NCI-H146 treated with DMSO at 0.1 percent for 48 hours (cell line): ENCODE measurements around the gene AK2.
"Not testable (repeated sequence)": the region's sequence is repeated elsewhere in the genome, so short reads cannot be mapped to it uniquely, and the experiment has no call there.

Experiments
- DNase-seq: peaks from one replicate; lab custom pipeline; 2025; ENCODE audit not compliant: unreplicated experiment; lab: John Stamatoyannopoulos, UW

AK2 gene

DNA sequence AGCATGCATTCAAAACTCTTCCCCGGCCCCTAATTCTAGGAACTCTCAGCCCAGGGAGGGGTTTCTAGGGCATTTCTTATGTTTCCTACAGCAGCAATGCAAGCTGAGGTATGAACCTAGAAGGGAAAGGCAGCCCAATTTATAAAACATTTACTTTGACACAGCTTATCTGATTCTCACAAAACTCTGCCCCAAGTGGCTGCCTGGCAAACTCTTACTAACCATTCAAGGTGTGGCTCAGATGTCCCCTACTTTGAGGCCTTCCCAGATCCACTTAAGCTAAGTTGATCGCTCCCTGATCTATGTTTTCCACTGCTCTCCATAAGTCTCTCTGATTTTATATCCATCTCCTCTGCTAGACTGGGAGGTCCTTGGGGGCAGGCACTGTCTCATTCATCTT, 35.4 kb downstream of the AK2 start:
- DNase-seq, result no peak

DNA sequence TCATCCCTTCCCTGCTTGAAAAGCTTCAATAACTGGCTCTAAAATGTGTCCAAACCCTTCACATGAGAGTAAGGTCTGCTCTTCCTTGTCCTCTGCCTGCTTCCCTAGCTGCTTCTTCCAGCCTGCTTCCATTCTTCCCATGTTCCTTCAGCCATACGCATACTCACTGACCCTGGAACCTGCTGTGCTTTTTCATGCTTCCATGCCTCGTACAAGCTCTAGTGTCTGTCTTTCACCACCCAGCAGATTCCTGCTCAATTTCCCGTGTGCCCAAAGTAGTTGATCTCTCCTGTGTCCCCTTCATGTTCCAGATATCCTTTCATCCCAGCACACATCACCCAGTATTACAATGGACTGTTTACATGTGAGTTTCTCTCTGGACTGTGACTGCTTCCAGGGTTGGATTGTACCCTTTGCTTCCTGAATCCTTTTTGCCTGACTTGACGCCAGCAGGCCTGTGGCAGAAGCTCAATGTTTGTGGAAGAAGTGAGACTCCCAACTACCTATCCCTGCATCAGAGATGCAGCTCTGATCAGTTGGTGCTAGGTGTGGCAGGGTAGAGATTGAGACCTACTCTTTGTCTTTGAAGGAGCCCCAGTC, 36.2 kb downstream of the AK2 start:
- DNase-seq, result no peak

DNA sequence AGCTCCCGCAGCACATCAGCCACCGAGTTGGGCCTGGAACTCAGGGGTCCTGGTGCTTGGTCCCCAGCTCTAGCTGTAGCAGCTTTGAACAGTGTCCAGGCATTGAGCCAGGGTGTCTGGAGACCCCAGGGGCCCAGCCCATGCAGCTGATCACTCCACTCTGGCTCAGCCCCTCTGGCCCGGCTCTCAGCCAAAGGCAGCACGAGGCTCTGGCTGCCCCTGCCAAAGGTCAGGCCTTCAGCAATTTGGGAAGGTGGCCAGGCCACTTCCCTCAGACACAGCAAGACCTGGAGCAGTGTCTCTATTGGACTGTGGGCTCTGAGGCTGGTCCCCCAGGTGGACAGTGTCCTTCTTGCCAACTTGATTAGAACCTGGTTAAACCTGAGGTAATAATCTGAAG, 37.7 kb downstream of the AK2 start:
- no peak for DNase-seq

DNA sequence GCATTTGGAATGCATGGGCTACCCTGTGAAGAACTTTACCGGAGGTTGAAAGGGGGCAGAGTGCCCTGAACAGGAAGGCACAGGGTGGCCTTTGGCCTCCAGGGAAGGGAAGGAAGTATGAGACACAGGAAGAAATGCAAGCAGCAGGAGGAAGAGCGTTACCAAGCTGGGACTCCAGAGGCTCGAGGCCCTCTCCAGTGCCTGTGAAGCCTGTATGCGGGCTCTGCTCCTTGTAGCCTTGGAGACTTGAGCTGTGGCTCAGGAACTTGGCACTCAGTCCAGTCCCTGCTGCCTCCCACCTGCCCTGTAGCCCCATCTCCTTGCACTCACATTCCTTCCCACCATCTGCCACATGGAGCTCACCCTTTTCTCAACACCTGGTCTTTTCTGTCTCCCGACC, 38.6 kb downstream of the AK2 start:
- no peak for DNase-seq

DNA sequence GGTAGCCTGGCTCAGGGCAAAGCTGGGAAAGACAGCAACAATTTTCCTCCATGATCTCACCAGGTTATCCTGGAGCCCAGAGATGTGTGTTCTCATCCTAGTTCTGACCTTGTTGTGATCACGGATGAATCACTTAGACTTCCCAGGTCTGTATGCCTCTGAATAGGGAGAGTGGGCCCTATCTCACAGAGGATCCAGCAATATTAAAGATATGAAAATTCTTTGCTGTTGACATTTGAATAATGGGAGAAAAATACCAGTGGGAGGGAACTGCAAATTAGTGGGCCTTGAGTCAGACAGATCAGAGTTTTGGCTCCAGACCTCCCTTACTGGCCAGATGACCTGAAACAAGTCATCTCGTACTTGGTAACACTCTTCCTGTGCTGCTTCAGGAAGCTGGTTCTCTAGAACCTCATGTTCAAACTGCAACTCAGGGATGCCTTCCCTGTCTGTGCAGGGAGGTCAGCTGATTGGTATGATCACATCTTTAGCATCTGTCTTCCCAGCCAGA, 39.2 kb downstream of the AK2 start:
- DNase-seq, result no peak

DNA sequence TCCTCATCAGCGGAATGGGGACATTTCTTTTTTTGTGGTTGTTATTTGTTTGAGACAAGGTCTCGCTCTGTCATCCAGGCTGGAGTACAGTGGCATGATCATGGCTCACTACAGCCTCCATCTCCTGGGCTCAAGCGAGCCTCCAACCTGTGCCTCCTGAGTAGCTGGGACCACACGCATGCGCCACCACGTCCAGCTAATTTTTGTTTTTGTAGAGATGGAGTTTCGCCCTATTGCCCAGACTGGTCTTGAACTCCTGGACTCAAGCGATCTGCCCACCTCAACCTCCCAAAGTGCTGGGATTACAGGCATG, 43.4 kb downstream of the AK2 start:
- not testable (repeated sequence) for DNase-seq

DNA sequence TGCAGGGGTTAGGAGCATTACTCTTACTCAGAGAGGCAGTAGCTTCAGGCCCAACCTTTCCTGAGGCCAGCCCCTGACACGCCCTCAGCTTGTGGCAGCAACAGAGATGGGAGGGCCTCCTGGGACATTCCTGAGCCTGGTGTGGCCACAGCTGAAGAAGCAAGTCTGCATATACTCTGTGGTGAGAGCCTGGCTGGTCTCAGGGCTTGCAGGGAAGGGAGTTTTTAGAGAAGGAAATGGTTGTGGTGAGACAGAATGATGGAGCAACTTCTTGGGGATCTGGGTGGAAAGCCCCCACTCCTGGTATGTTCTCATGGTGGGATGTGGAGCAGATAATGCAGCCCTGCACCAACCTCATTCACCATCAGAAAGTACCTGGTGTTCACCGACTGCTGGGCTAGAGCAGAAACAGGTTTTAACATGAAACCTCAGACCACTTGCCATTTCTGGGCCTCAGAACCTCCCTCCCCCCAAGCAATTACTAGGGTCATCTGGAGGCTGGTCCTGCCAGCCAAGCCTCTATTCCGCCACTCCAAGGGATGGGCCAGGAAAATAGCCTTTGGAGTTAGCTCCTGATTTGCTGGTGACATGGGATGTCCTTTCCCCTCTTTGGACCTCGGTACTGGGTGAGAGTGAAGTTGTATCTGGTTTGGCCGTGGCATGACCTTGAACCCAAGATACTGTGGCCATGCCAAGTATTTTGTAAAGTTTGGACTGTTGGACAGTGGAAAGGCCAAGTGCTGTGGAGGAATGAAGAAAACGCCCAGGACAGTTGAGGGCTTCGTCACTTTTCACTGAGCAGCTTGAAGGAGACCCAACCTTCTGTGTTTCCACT, 44.0 kb downstream of the AK2 start:
- no peak for DNase-seq

DNA sequence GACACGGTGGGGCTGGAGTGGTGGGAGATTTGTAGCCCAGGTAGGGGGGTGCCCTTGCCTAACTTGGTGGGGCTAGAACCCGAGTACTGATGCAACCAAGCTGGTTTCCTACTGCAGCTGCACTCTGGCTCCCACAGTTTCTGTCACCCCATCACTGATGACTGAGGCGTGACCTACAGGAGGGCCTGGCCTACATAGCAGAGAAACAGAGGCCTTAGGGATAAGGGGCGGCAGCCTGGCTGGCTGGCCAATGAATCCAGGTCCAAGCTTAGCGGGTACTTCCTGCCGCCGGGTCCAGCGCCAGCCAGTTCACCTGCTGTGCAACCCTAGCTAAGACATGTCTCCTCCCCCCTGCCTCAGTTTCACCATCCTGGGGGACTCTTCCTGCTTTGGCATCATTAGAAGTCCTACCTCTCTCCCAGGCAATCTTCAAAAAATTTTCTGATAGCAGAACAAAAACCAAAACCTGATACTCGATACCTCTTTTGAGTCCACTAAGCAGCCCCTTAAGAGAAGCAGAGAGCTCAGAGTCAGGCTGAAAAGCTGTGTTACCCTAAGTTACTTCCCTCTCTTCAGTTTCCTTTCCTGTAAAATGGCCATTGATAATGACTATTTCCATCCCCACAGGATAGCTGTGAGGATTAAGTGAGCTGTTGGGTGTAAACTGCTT, 44.7 kb downstream of the AK2 start:
- no peak for DNase-seq

DNA sequence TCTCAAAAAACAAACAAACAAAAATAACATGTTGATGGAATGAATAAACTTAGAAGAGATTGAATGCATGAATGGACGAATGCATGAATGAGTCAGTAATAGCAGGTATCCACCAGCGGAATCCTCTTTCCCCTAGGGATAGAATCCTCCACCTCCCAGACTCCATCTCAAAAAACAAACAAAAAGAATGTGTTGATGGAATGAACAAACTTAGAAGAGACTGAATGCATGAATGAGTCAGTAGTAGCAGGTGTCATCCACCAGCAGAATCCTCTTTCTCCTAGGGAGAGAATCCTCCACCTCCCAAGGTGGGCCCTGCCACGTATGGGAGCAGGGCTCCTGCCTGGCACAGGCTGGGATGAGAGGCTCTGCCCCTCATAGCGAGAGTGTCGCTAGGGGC, 45.3 kb downstream of the AK2 start:
- no peak for DNase-seq

DNA sequence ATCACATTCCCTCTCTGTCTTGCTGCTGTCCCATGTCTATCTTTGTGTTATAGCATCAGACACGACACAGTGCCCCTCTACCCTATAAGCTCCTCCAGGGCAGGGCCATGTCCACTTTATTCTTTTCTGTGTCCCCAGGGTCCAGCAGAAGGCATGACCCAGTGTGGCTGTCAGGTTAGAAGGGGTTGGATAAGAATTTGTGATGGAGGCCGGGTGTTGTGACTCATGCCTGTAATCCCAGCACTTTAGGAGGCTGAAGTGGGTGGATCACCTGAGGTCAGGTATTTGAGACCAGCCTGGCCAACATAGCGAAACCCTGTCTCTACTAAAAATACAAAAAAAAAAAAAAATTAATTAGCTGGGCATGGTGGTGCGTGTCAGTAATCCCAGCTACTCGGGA, 45.8 kb downstream of the AK2 start:
- DNase-seq, result no peak

DNA sequence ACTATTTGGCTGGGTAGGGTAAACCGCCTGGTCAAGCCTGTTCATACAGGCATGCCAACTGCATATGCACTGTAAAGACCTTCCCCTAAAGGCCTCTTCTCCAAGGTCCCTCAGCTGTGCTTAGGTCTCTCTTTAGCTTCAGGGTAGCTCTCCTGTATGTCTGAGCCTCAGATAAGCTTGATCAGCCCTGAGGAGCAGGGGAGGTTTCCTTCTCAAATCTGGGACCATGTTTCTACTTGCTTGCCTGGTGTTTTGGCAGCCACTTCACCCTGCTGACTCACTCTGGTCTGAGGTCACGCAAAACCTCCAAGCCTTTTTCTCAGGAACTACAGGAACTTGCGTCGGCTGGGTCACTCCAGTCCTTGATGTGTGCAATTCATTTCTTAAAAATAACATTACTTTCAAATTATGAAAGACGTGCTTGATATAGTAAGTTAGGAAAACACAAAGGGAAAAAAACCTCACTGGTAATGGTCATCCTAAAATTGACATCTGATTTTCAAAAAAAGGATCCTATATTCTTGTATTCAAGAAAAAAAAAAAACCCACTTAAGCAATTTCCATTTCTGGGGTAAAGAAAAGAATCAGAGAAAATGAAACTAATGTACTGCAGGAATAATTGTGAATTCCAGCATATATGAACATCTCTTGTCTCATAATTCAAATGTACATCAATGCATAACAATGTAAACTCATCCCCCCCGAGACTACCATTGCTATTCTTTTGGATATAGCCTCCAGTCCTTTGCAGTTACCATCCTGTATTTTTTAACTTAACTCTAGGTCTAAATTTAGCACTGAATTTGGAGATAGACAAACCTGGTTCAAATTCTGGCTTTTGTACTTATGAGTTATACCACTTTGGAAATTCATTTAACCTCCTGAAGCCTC, 47.3 kb downstream of the AK2 start:
- DNase-seq, result no peak

DNA sequence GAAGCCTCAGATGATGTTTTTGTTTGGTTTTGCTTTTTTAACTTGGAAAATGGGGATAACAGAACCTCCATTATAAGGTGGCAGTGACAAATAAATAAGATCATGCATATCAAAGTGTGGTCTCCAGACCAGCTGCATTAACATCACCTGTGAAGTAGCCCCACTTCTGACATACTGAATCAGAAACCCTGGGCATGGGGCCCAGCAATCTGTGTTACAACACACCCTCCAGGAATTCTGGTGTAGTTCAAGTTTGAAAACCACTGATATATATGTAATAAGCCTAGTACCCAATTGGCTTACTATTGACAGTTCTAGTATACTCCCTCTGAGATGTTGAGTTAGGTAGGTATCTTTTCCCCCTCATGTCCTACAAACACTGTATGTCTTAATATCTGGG, 48.0 kb downstream of the AK2 start:
- DNase-seq, result no peak

DNA sequence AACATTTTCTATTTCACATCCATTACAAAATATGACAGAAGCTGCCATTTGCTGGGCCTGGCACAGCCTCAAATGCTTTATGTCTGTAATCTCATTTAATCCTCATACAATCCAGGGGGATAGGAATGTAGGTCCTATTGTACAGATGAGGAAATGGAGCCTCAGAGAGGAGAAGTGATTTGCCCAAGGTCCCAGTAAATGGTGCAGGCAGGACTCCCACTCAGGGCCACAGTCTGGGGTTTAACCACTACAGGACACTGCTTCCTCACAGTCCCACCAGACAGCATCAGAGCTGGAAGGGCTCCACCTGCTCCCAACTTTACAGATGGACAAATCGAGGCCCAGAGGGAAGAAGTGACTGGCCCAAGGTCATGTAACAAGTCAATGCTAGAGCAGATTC, 51.5 kb downstream of the AK2 start:
- DNase-seq, result no peak

DNA sequence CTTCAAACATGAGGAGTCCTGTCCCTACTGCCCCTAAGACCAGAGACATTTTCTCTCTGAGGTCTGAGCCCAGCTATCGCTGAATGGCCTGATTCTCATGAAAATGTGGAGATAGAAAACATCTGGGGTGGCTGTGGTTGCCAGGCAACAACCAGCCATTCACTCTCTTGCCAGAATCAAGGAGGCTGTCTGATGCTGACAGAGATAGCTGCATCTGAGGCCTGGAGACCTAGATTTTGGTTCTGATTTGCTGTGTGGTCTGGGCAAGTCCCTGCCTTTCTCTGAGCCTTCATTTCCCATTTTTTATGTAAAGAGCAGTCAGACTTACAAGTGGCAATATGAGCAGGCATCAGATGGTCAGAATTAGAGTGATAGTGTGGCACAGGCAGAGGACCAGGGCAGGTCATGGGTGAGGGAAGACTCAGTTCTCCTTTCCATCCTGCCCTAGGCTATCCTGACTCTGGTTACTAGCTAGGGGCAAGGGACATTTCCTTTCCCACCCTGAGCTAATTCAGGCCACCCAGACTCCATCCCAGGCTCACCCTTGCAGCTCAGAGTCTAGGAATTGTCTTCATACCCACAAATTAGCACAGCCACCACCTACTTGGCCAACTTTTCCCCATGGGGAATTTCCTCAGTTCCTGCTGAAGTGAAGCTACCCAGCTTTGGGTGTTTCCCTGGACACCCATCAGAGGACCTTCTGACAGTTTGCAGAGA, 52.1 kb downstream of the AK2 start:
- no peak for DNase-seq

DNA sequence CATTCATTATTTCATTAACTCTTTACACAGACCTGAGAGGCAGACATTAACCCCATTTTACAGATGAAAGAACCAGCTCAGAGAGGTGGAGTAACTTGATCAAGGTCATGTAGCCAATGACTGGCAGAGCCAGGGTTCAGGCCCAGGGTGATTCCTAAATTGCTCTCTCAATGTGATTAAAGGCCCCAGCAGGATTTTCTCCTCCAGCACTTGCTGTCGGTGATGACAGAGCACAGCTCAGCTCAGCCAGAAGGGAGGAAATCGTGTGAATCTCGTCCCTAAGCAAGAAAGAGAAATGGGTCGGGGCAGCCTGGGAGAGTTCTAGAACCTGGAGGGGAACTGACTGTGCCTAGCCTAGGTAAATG, 52.6 kb downstream of the AK2 start:
- DNase-seq, result no peak

DNA sequence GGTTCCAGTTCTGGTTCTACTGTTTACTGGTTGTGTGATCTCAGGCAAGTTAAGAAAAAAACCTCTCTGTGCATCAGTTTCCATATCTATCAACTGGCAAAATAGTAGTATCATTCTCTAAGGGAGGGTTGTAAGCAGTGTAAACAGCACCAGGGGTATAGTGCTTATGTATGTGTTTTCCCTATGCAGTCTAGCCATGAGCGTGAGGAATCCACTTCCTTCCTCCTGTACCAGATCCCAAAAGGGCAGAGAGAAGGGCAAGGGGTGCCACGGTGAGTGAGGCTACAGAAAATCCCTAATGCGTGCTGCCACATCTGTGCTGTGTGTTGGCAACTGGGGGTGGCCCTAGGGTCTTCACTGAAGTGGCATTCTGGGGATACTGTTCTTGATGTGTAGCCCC, 53.7 kb downstream of the AK2 start:
- DNase-seq, result no peak

DNA sequence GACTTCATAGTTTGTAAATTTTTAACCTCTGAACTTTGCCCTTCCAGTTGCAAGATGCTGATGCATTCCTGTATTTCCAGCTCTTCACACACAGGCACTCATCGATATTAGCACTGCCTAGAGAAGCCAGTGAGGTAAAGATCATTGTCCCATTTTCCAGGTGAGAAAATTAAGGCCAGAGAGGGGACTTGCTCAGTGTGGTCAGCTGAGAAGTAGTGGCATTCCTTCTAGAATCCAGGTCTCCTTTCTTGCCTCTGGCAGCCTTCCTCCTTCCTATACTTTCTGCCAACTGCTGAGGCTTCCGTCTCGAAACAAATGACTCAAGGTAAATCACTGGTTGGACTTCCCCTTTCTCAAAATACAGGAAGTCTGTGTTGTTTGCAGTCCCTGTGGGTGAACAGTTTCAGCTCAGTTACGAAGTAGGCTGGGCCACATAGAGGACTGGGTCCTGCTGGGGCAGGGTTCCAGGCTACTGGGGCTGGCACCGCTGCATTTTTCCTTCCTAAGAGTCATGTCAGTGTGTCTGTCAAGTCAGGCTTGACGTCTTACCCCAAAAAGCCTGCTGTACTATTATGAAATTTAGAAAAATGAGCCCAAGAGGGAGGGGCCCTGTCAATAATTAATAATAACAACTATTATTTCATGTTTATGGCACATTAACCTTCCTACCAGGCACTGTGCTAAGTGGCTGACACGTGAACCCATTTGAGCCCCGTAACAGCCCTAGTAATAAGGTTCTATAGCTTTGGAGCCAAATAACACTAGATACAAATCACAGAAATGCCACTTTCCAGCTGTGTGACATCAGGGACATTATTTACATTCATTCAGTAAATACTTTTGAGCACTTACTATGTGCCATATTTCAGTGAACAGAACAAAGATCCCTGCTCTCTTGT, 55.4 kb downstream of the AK2 start:
- DNase-seq, result no peak

DNA sequence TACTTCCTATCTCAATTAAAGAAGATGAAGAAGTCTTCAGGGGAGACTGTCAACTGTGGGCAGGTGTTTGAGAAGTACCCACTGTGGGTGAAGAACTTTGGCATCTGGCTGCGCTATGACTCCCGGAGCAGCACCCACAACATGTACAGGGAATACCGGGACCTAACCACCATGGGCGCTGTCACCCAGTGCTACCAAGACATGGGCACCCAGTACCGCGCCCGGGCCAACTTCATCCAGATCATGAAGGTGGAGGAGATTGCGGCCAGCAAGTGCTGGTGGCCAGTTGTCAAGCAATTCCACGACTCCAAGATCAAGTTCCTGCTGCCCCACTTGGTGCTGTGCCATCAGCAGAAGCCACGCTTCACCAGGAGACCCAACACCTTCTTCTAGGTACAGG, 56.6 kb downstream of the AK2 start:
- no peak for DNase-seq

DNA sequence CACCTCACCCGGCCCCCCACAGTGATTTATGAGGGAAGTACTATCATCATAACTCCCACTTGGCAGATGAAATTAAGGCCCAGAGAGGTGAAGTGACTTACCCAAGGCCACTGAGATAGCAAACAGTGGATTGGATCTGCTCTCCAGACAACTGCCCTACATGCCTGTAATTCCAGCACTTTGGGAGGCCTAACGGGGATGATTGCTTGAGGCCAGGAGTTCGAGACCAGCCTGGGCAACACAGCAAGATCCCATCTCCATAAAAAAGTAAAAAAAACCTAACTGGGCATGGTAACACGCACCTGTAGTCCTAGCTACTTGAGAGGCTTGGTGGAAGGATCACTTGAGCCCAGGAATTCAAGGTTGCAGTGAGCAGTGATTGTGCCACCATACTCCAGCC, 57.8 kb downstream of the AK2 start:
- DNase-seq, result no peak
